DMS114 treated with DMSO at 0.1 percent for 48 hours (cell line): ENCODE data around the gene GOLPH3.
"Not testable (repeated sequence)": the region's sequence is repeated elsewhere in the genome, so short reads cannot be mapped to it uniquely, and the experiment has no call there.

Experiments
- DNase-seq: peaks from one replicate; lab custom pipeline; 2025; ENCODE audit not compliant: unreplicated experiment; lab: John Stamatoyannopoulos, UW

Gene GOLPH3

GRCh38 chr5:32172186-32172911 lies 1.8 kb downstream of the GOLPH3 start:
- DNase-seq, result not testable (repeated sequence)

GRCh38 chr5:32170303-32171151 lies 3.6 kb downstream of the GOLPH3 start:
- DNase-seq, result no peak

DNA sequence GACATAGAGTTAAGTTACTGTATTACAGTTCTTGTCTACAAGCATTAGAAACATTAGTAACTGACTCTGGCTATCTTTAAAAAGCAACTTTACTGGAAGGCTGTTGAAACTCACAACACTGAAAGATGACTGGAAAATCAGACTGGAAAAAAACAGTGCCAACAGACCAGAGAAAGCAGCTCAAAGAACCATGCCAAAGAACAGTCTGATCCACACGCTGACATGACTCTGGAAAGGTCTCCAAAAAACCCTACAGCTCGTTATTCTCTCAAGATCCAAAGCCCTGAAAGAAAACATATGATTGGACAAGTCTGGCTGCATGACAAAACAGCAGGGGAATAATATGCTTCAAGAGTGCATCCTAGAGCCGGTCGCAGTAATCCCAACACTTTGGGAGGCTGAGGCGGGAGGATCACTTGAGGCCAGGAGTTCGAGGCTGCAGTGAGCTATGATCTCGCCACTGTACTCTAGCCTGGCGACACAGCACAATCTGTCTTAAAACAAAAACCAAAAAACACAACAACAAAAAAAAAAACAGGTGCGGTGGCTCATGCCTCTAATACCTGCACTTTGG lies 5.6 kb downstream of the GOLPH3 start:
- DNase-seq, result no peak

- DNase-seq, result no peak
Measured at GRCh38 chr5:32165597-32165996, 8.5 kb downstream of the GOLPH3 start.

DNA sequence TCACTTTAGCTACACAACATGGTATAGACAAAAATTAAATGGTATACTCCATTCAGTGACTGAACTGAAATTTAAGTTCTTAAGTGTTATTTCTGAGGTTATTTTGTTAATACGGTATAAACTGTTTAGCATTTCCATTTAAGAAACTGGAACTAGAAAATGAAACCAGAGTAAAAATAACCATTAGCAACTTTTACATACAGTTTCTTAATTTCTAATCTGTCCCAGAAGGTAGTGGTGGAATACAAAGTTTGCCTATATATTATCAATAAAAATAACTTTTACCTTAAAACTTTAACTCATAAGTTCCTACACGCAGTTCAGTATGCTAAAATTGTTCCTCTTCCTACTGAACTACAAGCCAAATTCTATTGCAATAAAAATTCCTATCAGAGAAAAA lies 10.3 kb downstream of the GOLPH3 start:
- no peak for DNase-seq

GRCh38 chr5:32163053-32163452 lies 11.1 kb downstream of the GOLPH3 start:
- DNase-seq, result no peak

DNA sequence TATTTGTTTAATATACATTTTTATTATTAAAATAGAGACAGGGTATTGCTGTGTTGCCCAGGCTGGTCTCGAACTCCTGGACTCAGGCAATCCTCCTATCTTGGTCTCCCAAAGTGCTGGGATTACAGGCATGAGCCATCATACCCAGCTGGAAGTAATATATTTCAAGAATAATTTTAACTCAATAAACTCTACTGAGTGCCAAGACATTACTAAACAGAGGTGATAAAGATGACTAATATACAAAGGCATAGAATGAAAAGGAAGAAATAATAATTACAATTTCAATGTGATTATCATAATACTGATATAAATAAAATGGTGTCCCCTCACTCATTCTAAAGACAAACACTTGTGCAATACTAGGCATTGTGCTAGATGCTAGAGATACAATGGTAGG lies 13.9 kb downstream of the GOLPH3 start:
- DNase-seq, result no peak

GRCh38 chr5:32159328-32160072 lies 14.6 kb downstream of the GOLPH3 start:
- DNase-seq, result no peak

DNA sequence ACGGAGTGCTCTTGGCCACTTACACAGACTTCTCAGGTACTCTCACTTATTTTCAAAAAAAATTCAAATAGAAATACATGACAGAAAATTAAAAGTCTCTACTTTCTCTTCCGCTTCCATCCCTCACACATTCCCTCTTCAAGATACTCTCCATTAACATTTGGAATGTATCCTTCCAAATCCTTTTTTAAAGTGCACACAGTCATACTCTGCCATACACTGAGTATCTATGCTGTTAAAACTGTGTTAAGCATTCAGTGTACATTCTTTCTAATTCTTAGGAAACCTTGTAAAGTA lies 15.5 kb downstream of the GOLPH3 start:
- DNase-seq, result no peak

DNA sequence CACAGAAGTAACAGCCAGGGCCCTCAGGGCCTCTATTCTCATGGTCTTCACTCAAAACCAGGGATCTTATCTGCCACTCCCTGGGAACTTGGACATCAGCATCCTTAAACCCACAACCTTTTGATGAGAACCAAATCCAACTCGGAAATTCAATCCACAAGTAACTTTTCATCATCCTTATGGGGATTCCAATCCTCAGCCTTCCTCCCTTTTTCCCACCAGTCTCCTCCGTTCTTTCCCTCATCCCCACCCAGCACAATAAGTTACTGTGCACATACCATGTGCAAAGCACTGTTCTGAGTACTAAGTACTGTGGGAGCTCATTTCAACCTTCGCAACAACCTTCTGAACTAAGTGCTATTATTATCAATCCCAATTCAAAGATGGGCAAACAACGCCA lies 17.0 kb downstream of the GOLPH3 start:
- no peak for DNase-seq

- no peak for DNase-seq
Measured at GRCh38 chr5:32156635-32157034, 17.5 kb downstream of the GOLPH3 start.

GRCh38 chr5:32155211-32155610 lies 18.9 kb downstream of the GOLPH3 start:
- DNase-seq, result no peak

- no peak for DNase-seq
Measured at GRCh38 chr5:32153723-32154122, 20.4 kb downstream of the GOLPH3 start.

DNA sequence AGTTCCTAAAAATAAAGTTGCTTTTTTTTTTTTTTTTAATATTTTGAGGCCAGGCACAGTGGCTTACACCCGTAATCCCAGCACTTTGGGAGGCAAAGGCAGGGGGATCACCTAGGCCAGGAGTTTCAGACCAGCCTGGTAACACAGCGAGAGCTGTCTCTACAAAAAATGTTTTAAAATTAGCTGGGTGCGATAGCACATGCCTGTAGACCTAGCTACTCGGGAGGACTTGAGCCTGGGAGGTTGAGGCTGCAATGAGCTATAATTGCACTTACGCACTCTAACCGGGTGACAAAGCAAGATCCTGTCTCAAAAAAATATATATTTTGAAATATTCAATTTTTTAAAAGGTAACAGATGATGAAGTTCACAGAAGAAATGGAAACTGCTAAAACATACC lies 22.9 kb downstream of the GOLPH3 start:
- DNase-seq, result no peak

DNA sequence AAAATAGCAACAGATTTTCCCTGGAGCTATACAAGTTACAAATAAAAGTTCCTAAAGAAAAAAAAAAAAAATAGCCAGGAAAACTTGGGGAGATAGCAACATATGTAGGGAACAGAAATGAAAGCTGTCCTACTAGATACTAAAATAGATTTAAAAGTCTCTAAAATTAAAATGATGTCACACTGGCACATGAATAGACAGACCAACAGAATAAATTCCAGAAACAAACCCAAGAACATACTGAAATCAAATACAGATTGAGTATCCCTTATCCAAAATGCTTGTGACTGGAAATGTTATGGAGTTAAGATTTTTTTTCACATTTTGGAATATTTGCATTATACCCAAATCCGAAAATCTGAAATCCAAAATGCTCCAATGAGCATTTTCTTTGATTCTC lies 23.8 kb downstream of the GOLPH3 start:
- no peak for DNase-seq

DNA sequence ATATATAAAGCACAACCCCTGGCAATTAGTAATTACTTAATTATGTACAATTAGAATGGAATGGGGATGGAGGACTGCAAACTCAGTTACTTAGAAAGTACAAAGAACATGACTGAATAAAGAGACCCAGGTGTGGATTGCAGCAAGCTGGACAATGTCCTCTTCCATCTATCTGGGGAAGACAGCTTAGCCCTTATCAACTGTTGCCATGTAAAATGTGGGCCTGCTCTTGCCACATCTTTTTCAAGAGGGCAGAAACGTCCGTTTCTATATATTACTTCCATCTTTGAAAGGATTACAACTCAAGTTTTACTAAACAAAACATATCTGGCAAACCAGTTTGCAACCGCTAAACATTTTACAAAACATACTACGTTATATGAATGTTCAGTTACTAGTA lies 26.2 kb downstream of the GOLPH3 start:
- DNase-seq, result no peak

DNA sequence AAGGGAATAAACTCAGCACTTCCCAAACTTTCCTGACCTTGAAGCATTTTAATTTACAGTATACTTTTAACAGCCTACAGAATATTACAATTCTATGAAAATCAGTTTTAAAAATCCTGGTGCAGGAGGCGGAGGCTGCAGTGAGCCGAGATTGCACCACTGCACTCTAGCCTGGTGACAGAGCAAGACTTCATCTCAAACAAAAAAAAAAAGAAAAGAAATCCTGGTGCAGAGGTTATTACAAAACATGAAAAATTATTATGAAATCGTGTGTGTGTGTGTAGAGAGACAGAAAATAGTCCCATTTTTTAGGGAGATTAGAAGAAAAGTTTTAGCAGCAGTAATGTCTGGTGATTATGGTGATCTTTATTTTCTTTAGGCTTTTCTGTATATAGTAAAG lies 26.9 kb downstream of the GOLPH3 start:
- DNase-seq, result no peak

- DNase-seq, result no peak
Measured at GRCh38 chr5:32145378-32145777, 28.7 kb downstream of the GOLPH3 start.

- no peak for DNase-seq
Measured at GRCh38 chr5:32144378-32145207, 29.5 kb downstream of the GOLPH3 start.

DNA sequence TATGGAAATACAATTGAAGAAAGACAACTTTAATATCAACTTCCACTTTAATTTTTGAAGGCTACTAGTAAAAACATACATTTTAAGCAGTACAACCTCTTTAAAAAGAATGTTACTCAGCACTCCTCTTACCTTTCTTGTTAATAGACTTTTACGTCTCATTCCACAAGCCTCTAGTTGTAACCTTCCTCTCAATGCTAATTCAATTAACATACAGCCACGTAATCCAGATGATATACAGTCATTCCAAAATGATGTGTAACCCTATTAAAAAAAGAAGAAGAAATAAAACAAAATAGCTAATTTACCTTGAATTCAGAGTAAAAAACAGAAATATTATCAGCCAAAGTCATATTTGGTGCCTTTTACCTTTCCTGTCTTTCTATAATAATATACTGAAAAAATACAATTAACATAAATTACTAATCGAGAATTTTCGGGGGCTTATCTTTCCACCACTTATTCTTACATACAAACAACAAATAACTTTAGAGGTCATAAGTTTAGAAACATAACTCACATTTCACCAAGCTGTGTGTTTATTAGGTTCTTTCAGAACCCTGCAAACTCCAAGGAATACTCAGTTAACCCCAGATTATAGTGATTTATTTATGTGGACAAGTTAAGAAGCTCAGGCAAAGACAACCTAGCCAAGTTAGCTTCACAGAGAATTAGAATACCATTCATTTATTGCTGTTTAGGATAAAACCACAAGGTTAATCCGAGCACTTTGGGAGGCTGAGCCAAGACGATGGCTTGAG lies 30.3 kb downstream of the GOLPH3 start:
- DNase-seq, result no peak
